ENCODE data around the gene FBLN1.

GRCh38 chr22:45603619-45604018 is 100.9 kb downstream of the FBLN1 start:
- TF ChIP-seq CTCF (conservative IDR thresholded peaks at IDR 0.05; ENCODE audit: low read length) (no peak), EZH2phosphoT487 (IDR thresholded peaks at IDR 0.05; ENCODE audit: borderline replicate concordance) (no peak)
